Activated CD4-positive, alpha-beta T cell treated with anti-CD3 and anti-CD28 coated beads, Interleukin-2, amount 10 ng/mL, durations not matched to agents 7 days and 5 days (primary cell): ENCODE results near the gene GABBR2. TPM values are rescaled to one million over a fixed set of nuclear protein-coding genes. Genes with fewer than 3 reads are reported as not detected.

Experiments used
- CTCF ChIA-PET: fragments of 350-600 bp; sonication (Branson Sonifier 250); formaldehyde crosslinking; loops from one replicate; lab custom pipeline; 2021; ENCODE audit warnings: antibody characterized with exemption; lab: Charles Lee
- POLR2A ChIA-PET: fragments of 350-600 bp; sonication (Branson Sonifier 250); formaldehyde crosslinking; loops from one replicate; lab custom pipeline; 2021; ENCODE audit warnings: antibody characterized with exemption; lab: Charles Lee
- DNase-seq: peaks from one replicate; pipeline ENCODE4 v3.0.0-alpha.2; 2020
- H3K27ac Mint-ChIP-seq: one replicate; pipeline ENCODE4 v1.8.0; 2021; ENCODE audit warnings: mild to moderate bottlenecking, moderate library complexity, mixed read lengths
- H3K27me3 Mint-ChIP-seq: one replicate; pipeline ENCODE4 v1.8.0; 2021; ENCODE audit warnings: mixed read lengths
- H3K36me3 Mint-ChIP-seq: one replicate; pipeline ENCODE4 v1.8.0; 2021; ENCODE audit warnings: low read depth, mixed read lengths
- H3K4me1 Mint-ChIP-seq: one replicate; pipeline ENCODE4 v1.8.0; 2021; ENCODE audit warnings: mixed read lengths
- H3K4me3 Mint-ChIP-seq: one replicate; pipeline ENCODE4 v1.8.0; 2021; ENCODE audit warnings: mild to moderate bottlenecking, moderate library complexity, mixed read lengths
- H3K9me3 Mint-ChIP-seq: one replicate; pipeline ENCODE4 v1.8.0; 2021; ENCODE audit warnings: mixed read lengths
- total RNA-seq, 2 experiments: library from RNA; stranded (reverse); gene quantifications; one replicate each; pipeline ENCODE4 v1.2.3, GENCODE V29; 2021

GABBR2 gene
- total RNA-seq, 2 experiments from 2014 or later = not detected

DNA sequence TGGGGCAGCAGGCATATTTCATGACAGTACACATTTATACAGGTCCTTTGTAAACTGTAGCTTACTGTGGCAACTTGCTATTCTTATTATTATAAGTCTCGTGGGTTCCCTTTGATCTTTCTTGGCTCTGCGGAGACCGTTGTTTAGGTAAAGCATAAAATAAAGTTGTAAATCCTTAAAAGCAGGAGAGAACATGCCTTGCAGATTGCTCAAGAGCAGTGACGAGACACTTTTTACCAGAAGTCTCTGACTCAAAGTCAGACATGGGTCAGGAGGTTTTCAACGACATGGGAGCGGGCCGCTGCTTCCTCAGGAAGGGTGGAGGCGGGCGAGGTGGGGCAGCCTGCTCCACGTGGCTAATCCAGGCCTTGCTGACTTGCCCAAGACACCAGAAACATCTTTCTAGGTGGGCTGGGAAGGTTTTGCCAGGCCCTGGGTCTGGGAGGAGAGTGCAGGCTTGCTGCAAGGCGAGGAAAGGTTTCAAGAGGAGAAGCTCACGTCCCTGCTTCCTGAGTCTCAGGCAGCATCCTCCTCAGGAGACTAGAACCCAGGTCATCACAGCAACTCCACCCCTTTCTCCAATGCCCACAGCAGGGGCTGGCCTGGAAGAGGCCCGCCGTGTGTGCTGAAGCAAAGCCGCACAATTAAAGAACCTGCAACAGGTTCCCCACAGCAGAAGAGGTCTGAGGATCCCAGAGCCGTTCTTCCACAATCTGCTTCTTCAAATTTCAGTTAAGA lies 459.8 kb downstream of the GABBR2 start:
- ChIA-PET POLR2A (no interaction called here), CTCF (no interaction called here)
- peak overlapping the region; percentile 70 for H3K27ac Mint-ChIP-seq
- H3K36me3 Mint-ChIP-seq = peaks cover 12% of the 10 kb centered on the region
- H3K4me3 Mint-ChIP-seq = no peak overlapping the region
- H3K9me3 Mint-ChIP-seq = no peaks in the 10 kb centered on the region
- DNase-seq = peak; percentile 18
- H3K27me3 Mint-ChIP-seq = no peaks in the 10 kb centered on the region
- peaks cover 42% of the 10 kb centered on the region for H3K4me1 Mint-ChIP-seq

DNA sequence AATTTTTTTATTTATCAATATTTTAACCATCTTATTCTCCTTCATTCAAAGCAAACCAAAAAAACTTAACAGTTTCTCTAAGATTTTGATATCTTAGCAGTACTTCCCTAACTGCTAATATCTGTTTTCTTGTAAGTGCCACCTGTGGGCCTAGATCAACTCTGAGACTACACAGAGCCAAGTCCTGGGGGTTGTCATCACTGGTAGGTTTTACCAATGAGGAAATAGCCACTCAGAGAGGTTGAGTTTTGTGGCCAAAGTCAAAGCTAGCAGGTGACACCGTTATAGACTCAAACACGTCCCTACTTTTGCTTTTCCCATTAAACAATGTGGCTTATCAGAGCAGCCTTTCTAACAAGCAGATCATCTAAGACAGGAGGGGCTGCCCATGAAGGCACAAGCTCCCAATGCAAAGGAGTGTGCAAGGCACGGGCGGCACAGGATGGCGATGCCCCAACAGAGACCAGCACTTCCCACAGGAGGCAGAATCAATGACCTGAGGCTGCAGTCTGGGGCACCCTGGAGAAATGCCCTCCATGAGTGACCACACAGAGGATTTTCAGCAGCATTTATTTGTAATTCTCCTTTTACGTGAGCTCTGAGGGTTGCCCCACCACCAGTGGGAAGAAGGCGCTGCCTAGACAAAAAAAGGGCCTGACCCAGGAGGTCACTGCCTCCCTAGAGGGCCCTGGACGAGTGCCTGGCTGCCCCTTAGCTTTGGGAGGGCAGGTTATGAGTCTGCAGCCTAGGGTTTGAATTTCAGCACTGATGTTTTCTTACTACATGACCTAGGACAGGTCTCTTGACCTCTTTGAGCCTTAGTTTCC lies 460.7 kb downstream of the GABBR2 start:
- ChIA-PET POLR2A (no interaction called here), CTCF (interaction anchor here (0.7 kb wide), 2 partner anchors 41 to 1379 kb away, joined by 3 read pairs; no protein-coding TSS in a partner anchor)
- Mint-ChIP-seq H3K4me1 (peaks cover 33% of the 10 kb centered on the region), H3K9me3 (no peaks in the 10 kb centered on the region), H3K4me3 (no peak overlapping the region), H3K27me3 (no peaks in the 10 kb centered on the region), H3K36me3 (peaks cover 12% of the 10 kb centered on the region), H3K27ac (no peak overlapping the region)
- DNase-seq = no peak

DNA sequence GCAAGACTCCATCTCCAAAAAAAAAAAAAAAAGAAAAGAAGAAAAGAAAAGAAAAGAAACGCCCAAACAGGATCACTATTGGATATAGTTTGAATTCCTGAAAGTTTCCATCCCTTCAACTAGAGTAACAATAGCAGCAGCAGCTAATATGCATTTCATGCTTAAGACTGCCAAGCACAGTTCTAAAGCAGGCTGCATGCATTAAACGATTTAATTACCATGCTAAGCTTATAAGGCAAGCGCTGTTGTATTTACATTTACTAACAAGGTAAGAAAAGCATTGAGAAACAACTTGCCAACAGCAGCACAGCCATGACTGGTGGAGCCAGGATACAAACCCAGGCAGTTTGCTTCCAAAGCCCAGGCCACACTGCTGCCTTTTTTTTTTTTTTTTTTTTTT lies 466.3 kb downstream of the GABBR2 start:
- POLR2A ChIA-PET = no interaction called here
- CTCF ChIA-PET = interaction anchor here (0.6 kb wide), 1 partner anchor 210 kb away, joined by 3 read pairs; no protein-coding TSS in a partner anchor

DNA sequence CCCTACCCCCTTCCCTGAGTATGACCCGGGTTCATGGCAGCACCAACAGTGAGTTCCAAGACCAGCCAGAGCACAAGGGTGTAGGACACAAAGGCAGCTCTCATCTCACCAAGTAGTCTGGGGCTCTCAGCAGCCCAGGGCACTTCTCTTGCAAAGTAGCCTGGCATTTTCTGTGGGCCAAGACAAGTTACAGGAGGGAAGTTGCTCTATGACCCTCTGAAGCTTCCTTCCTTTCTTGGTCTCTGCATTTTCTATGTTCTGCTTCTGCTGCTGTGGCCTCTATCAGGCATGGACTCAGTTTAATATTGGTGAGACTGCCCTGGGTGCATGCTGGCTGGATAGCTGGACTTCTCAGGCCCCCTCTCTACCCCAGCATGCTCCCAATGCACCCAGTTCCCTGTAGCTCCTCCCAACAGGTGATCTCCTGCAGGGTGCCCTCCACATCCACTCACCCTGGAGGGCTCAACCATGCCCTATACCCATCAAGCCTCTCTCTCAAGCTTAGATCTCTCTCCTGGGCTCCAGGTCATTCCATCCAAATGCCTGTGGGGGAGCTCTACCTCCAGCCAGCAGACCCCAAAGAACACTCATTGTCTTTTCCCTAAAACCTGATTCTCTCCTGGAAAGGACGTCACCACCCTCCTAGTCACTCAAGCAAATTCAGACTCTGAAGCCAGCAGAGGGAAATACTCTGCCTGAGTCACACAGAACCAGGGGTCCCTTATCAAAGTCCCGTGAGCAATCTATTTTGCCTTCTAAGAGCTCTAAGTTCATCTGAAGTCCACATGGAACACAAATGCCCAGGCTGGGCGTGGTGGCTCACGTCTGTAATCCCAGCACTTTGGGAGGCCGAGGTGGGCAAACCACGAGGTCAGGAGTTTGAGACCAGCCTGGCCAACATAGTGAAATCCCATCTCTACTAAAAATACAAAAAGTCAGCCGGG lies 467.1 kb downstream of the GABBR2 start:
- Mint-ChIP-seq H3K9me3 (no peaks in the 10 kb centered on the region), H3K27ac (no peak overlapping the region)
- POLR2A ChIA-PET = no interaction called here

More for the DNA sequence above, 466.3 kb downstream of the GABBR2 start:
- Mint-ChIP-seq H3K27me3 (no peaks in the 10 kb centered on the region), H3K4me3 (no peak overlapping the region), H3K36me3 (no peaks in the 10 kb centered on the region), H3K9me3 (no peaks in the 10 kb centered on the region), H3K27ac (no peak overlapping the region), H3K4me1 (peaks cover 5% of the 10 kb centered on the region)
- DNase-seq = no peak

DNA sequence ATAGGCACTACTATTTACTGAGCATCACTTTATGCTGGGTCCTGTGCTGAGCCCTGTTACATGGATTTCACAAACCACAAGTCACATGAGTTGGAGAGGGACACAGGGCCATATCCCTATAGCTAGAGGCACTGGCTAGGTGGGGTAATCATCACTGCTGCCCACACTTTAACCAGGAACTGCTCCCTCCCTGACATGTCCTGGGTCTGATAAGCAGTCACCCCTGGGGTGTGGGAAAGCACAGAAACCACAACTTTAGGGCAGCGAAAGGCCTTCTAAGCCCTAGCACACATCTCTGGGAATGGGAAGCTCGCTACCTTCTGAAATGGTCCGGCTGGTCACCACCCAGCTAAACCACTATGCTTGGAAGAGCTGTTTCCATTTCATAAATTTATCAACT lies 468.3 kb downstream of the GABBR2 start:
- POLR2A ChIA-PET = no interaction called here
- H3K27ac Mint-ChIP-seq = no peak overlapping the region
- CTCF ChIA-PET = interaction anchor here (1.2 to 1.4 kb wide), 2 partner anchors 7 to 10 kb away, joined by 3 to 4 read pairs; no protein-coding TSS in a partner anchor

More for the DNA sequence above, 467.1 kb downstream of the GABBR2 start:
- CTCF ChIA-PET = interaction anchor here (0.6 to 1.4 kb wide), 5 partner anchors 9 to 209 kb away, joined by 3 to 5 read pairs (median 3); partner anchors contain the start of gene TBC1D2
- Mint-ChIP-seq H3K4me3 (no peak overlapping the region), H3K36me3 (no peaks in the 10 kb centered on the region), H3K27me3 (no peaks in the 10 kb centered on the region), H3K4me1 (peaks cover 4% of the 10 kb centered on the region)
- DNase-seq = no peak

More for the DNA sequence above, 468.3 kb downstream of the GABBR2 start:
- no peaks in the 10 kb centered on the region for H3K36me3 Mint-ChIP-seq
- no peaks in the 10 kb centered on the region for H3K4me1 Mint-ChIP-seq
- no peak overlapping the region for H3K4me3 Mint-ChIP-seq
- H3K27me3 Mint-ChIP-seq = no peaks in the 10 kb centered on the region
- no peaks in the 10 kb centered on the region for H3K9me3 Mint-ChIP-seq
- DNase-seq = no peak

Other genes starting within 250 kb of the GABBR2 start
- gene ANKS6, start 87.6 kb upstream of the GABBR2 start, total RNA-seq = 1 to 10 TPM; 5.6 to 5.9 TPM
- gene GALNT12, start 98.7 kb upstream of the GABBR2 start, total RNA-seq = 10 to 100 TPM in 1 of 2 experiments, 1 to 10 TPM in 1; 9.7 to 10.1 TPM
- under 1 TPM; 0.07 to 0.12 TPM for gene COL15A1, start 235.0 kb upstream of the GABBR2 start, total RNA-seq